Frontal cortex (tissue), 4 donors: ENCODE results near the gene PATE1. TPM values are rescaled to one million over a fixed set of nuclear protein-coding genes. Genes with fewer than 3 reads are reported as not detected.

Experiments used
- DNase-seq, 2 donors: peaks; one replicate each; pipeline ENCODE4 v3.0.0; 2012; ENCODE audit warnings: low spot score in 2 of 2
- FAIRE-seq: peaks from 2 replicates; lab custom pipeline; 2012; peaks lifted over from hg19 to GRCh38; lab: Jason Lieb, UNC
- total RNA-seq: library from RNA; depleted of rRNA; stranded (reverse); fragments of >200 nt; gene quantifications from one replicate; pipeline ENCODE4 v1.2.3, GENCODE V29; 2014
- donor health status: control.
- donor health status: control.
- donor health status: control.

Gene PATE1
- total RNA-seq, 1 donor from 2014 or later, result not detected

- FAIRE-seq (no peak), DNase-seq (no peak)
Measured at GRCh38 chr11:125784678-125785077, 38.6 kb downstream of the PATE1 start.

GRCh38 chr11:125787827-125788226 is 41.7 kb downstream of the PATE1 start, which contains the start of gene PATE3:
Gene PATE3 (plus strand): TSS chr11:125788127. CDS start chr11:125788152, 25 bp downstream.
- FAIRE-seq (no peak), DNase-seq (no peak)

GRCh38 chr11:125790825-125791224 is 44.7 kb downstream of the PATE1 start:
- no peak for DNase-seq
- FAIRE-seq, result no peak

- FAIRE-seq (no peak), DNase-seq (no peak)
Measured at GRCh38 chr11:125797641-125798040, 51.6 kb downstream of the PATE1 start.

Other genes with a start within 250 kb of the PATE1 start
- 115 TPM for gene EI24, start 176.8 kb upstream of the PATE1 start, total RNA-seq
- gene STT3A, start 153.4 kb upstream of the PATE1 start, total RNA-seq, result 77.5 TPM
- 13.5 TPM for gene CHEK1, start 121.1 kb upstream of the PATE1 start, total RNA-seq
- gene ACRV1, start 65.4 kb upstream of the PATE1 start, total RNA-seq, result 0.82 TPM
- gene PATE2, start 32.5 kb downstream of the PATE1 start, total RNA-seq, result 0.82 TPM
- not detected for gene PATE3, start 41.8 kb downstream of the PATE1 start, total RNA-seq
- gene PATE4, start 87.0 kb downstream of the PATE1 start, total RNA-seq, result not detected
- gene HYLS1, start 141.4 kb downstream of the PATE1 start, total RNA-seq, result 13.9 TPM
- 14.3 TPM for gene PUS3, start 156.9 kb downstream of the PATE1 start, total RNA-seq
- 18.8 TPM for gene DDX25, start 158.2 kb downstream of the PATE1 start, total RNA-seq
- gene VSIG10L2, start 199.8 kb downstream of the PATE1 start, total RNA-seq, result not detected